Measurements from ENCODE around the gene SLC25A22. TPM values are rescaled to one million over a fixed set of nuclear protein-coding genes. Genes with fewer than 3 reads are reported as not detected.

The SLC25A22 gene
- polyA plus RNA-seq, 1 donor (not counting 4 experiments of a cell fraction or from before 2014, with no cell fraction given), result 13.5 TPM

- no peak for FAIRE-seq
- no peak for DNase-seq (ENCODE audit: low read depth, low spot score)
Observed at GRCh38 chr11:769887-770641, 28.0 kb downstream of the SLC25A22 start.

GRCh38 chr11:767238-767637 is 30.8 kb downstream of the SLC25A22 start:
- TF ChIP-seq EZH2 (IDR thresholded peaks at IDR 0.05; ENCODE audit: low read length) (no peak), CTCF (optimal IDR thresholded peaks at IDR 0.05 in 1 of 3, IDR thresholded peaks at IDR 0.05 in 1 of 3, conservative IDR thresholded peaks at IDR 0.05 in 1 of 3; ENCODE audit: extremely low read depth in 1 of 3, insufficient read depth in 2 of 3, low read length in 3 of 3) (no peak)
- H3K4me3 ChIP-seq (ENCODE audit: control insufficient read depth in 2 of 3, extremely low read depth in 1 of 3, insufficient read depth in 2 of 3, low read depth in 1 of 3, low read length in 3 of 3), result no peak overlapping the region
- no peak overlapping the region for H2AFZ ChIP-seq (ENCODE audit: control insufficient read depth, low read length)
- dilution Hi-C loops (cut with MboI; ENCODE audit: extremely low pct_ligation_motif_present, low sequenced_read_pairs), result no loop called here
- DNase-seq (ENCODE audit: low read depth, low spot score) (no peak), FAIRE-seq (no peak)
- no peak overlapping the region for H3K9ac ChIP-seq (ENCODE audit: control insufficient read depth, extremely low read depth, insufficient read depth, low read length)
- no peak overlapping the region for H3K27ac ChIP-seq (ENCODE audit: control insufficient read depth, insufficient read depth, low read length)
- H4K20me1 ChIP-seq (ENCODE audit: control insufficient read depth, extremely low read depth, insufficient read depth, low read length), result peaks cover 15% of the 10 kb centered on the region
- peaks cover 3% of the 10 kb centered on the region for H3K9me1 ChIP-seq (ENCODE audit: control insufficient read depth, extremely low read depth, insufficient read depth, low read length)
- peaks cover 16% of the 10 kb centered on the region for H3K4me1 ChIP-seq (ENCODE audit: control insufficient read depth, extremely low read depth, insufficient read depth, low read length)
- peaks cover 19% of the 10 kb centered on the region for H3K79me2 ChIP-seq (ENCODE audit: control insufficient read depth, insufficient read depth, low read length)
- no peaks in the 10 kb centered on the region for H3K9me3 ChIP-seq (ENCODE audit: control insufficient read depth, low read depth, low read length)
- peaks cover 47 to 56% of the 10 kb centered on the region in 2 experiments for H3K36me3 ChIP-seq (ENCODE audit: control insufficient read depth in 2 of 2, extremely low read depth in 1 of 2, insufficient read depth in 2 of 2, low read length in 2 of 2)
- no peaks in the 10 kb centered on the region for H3K27me3 ChIP-seq (ENCODE audit: control insufficient read depth, extremely low read depth, insufficient read depth, low read length)
- no peak overlapping the region for H3K4me2 ChIP-seq (ENCODE audit: control insufficient read depth, extremely low read depth, insufficient read depth, low read depth, low read length)

More at GRCh38 chr11:769887-770641, 28.0 kb downstream of the SLC25A22 start:
- H3K9me1 ChIP-seq (ENCODE audit: control insufficient read depth, extremely low read depth, insufficient read depth, low read length), result peaks cover 3% of the 10 kb centered on the region
- H3K4me2 ChIP-seq (ENCODE audit: control insufficient read depth, extremely low read depth, insufficient read depth, low read depth, low read length), result no peak overlapping the region
- no peak overlapping the region for H2AFZ ChIP-seq (ENCODE audit: control insufficient read depth, low read length)
- H3K9ac ChIP-seq (ENCODE audit: control insufficient read depth, extremely low read depth, insufficient read depth, low read length), result no peak overlapping the region
- no peak for TF ChIP-seq CTCF (optimal IDR thresholded peaks at IDR 0.05 in 1 of 3, IDR thresholded peaks at IDR 0.05 in 1 of 3, conservative IDR thresholded peaks at IDR 0.05 in 1 of 3; ENCODE audit: extremely low read depth in 1 of 3, insufficient read depth in 2 of 3, low read length in 3 of 3)
- TF ChIP-seq EZH2 (IDR thresholded peaks at IDR 0.05; ENCODE audit: low read length), result no peak
- H3K36me3 ChIP-seq (ENCODE audit: control insufficient read depth in 2 of 2, extremely low read depth in 1 of 2, insufficient read depth in 2 of 2, low read length in 2 of 2), result peaks cover 49 to 55% of the 10 kb centered on the region in 2 experiments
- H3K9me3 ChIP-seq (ENCODE audit: control insufficient read depth, low read depth, low read length), result no peaks in the 10 kb centered on the region
- no peaks in the 10 kb centered on the region for H3K27me3 ChIP-seq (ENCODE audit: control insufficient read depth, extremely low read depth, insufficient read depth, low read length)
- no peak overlapping the region for H3K27ac ChIP-seq (ENCODE audit: control insufficient read depth, insufficient read depth, low read length)
- peaks cover 3% of the 10 kb centered on the region for H3K4me1 ChIP-seq (ENCODE audit: control insufficient read depth, extremely low read depth, insufficient read depth, low read length)
- no peak overlapping the region for H3K4me3 ChIP-seq (ENCODE audit: control insufficient read depth in 2 of 3, extremely low read depth in 1 of 3, insufficient read depth in 2 of 3, low read depth in 1 of 3, low read length in 3 of 3)
- dilution Hi-C loops (cut with MboI; ENCODE audit: extremely low pct_ligation_motif_present, low sequenced_read_pairs), result no loop called here
- H4K20me1 ChIP-seq (ENCODE audit: control insufficient read depth, extremely low read depth, insufficient read depth, low read length), result peaks cover 8% of the 10 kb centered on the region
- H3K79me2 ChIP-seq (ENCODE audit: control insufficient read depth, insufficient read depth, low read length), result peaks cover 47% of the 10 kb centered on the region
